ENCODE results near the gene NUDT3.

NUDT3 gene

GRCh38 chr6:34239893-34240292 lies 152.6 kb downstream of the NUDT3 start:
- no peak for DNase-seq (ENCODE audit: low read depth in 2 of 2)

GRCh38 chr6:34239500-34239825 lies 153.0 kb downstream of the NUDT3 start:
- no peak for DNase-seq (ENCODE audit: low read depth in 2 of 2)

GRCh38 chr6:34238585-34239499 lies 153.6 kb downstream of the NUDT3 start:
- DNase-seq (ENCODE audit: low read depth in 2 of 2) = no peak

GRCh38 chr6:34237722-34238584 lies 154.5 kb downstream of the NUDT3 start:
- DNase-seq (ENCODE audit: low read depth in 2 of 2) = peak in 1 of 2 donors; percentile 62

GRCh38 chr6:34237316-34237721 lies 155.2 kb downstream of the NUDT3 start:
- no peak for DNase-seq (ENCODE audit: low read depth in 2 of 2)

GRCh38 chr6:34236443-34237315 lies 155.8 kb downstream of the NUDT3 start, which contains the start of gene HMGA1:
Gene HMGA1 (plus strand): TSS chr6:34236873. CDS start chr6:34240781, 3,908 bp downstream.
- peak; percentile 84 to 89 for DNase-seq (ENCODE audit: low read depth in 2 of 2)

- no peak for DNase-seq (ENCODE audit: low read depth in 2 of 2)
These were observed 156.4 kb downstream of the NUDT3 start for GRCh38 chr6:34236131-34236442.

- DNase-seq (ENCODE audit: low read depth in 2 of 2) = peak; percentile 51 to 53
These were observed 156.9 kb downstream of the NUDT3 start for GRCh38 chr6:34235307-34236130.

- DNase-seq (ENCODE audit: low read depth in 2 of 2) = no peak
These were observed 157.7 kb downstream of the NUDT3 start for GRCh38 chr6:34234667-34235306.

- no peak for DNase-seq (ENCODE audit: low read depth in 2 of 2)
These were observed 158.6 kb downstream of the NUDT3 start for GRCh38 chr6:34233867-34234266.

- DNase-seq (ENCODE audit: low read depth in 2 of 2) = no peak
These were observed 159.6 kb downstream of the NUDT3 start for GRCh38 chr6:34232901-34233300.

GRCh38 chr6:34231566-34232336 lies 160.7 kb downstream of the NUDT3 start:
- DNase-seq (ENCODE audit: low read depth in 2 of 2) = no peak

GRCh38 chr6:34230653-34231371 lies 161.7 kb downstream of the NUDT3 start:
- no peak for DNase-seq (ENCODE audit: low read depth in 2 of 2)

GRCh38 chr6:34229877-34230276 lies 162.6 kb downstream of the NUDT3 start:
- DNase-seq (ENCODE audit: low read depth in 2 of 2) = no peak

Data from stimulated activated CD8-positive, alpha-beta memory T cell treated with anti-CD3 and anti-CD28 coated beads, Interleukin-15, amount 100 ng/mL, for 4 hours (primary cell).